HepG2 (cell line): ENCODE data around the gene GKN1. TPM values are rescaled to one million over a fixed set of nuclear protein-coding genes. Genes with fewer than 3 reads are reported as not detected.
A peak's percentile ranks its signal among the peaks of the same experiment; 100 is the strongest.

Experiments
- BORCS8-MEF2B ChIP-seq: sonication (generic); formaldehyde crosslinking; IDR thresholded peaks from 2 replicates; pipeline ENCODE4 v1.8.0; 2022; ENCODE audit warnings: mild to moderate bottlenecking, missing genetic modification reagents
- EHMT2 ChIP-seq: fragments of 200-600 bp; sonication (generic); IDR thresholded peaks from 2 replicates; pipeline ENCODE4 v1.7.0; 2017; ENCODE audit warnings: antibody characterized with exemption, low read depth, low read length, borderline replicate concordance
- ESRRA ChIP-seq: sonication (generic); formaldehyde crosslinking; IDR thresholded peaks from 2 replicates; pipeline ENCODE4 v1.5.1; 2020; ENCODE audit warnings: mild to moderate bottlenecking, low read depth, missing genetic modification reagents
- GATA4 ChIP-seq: sonication (generic); IDR thresholded peaks from 2 replicates; pipeline ENCODE4 v1.6.1; 2016; ENCODE audit warnings: antibody characterized with exemption, low read depth, borderline replicate concordance
- GPN1 ChIP-seq: sonication (generic); formaldehyde crosslinking; IDR thresholded peaks from 2 replicates; pipeline ENCODE4 v1.5.1; 2020; ENCODE audit warnings: missing genetic modification reagents, borderline replicate concordance
- LBX2 ChIP-seq: sonication (generic); formaldehyde crosslinking; IDR thresholded peaks from 2 replicates; pipeline ENCODE4 v1.5.0; 2020; ENCODE audit warnings: missing genetic modification reagents, mild to moderate bottlenecking, borderline replicate concordance
- MLX ChIP-seq: IDR thresholded peaks from 2 replicates; pipeline ENCODE4 v1.6.1; 2016
- NCOA1 ChIP-seq: sonication (generic); formaldehyde crosslinking; IDR thresholded peaks from 2 replicates; pipeline ENCODE4 v1.9.0; 2021; ENCODE audit warnings: missing genetic modification reagents
- PAWR ChIP-seq: sonication (generic); formaldehyde crosslinking; IDR thresholded peaks from 2 replicates; pipeline ENCODE4 v1.4.0; 2020; ENCODE audit warnings: missing genetic modification reagents, mild to moderate bottlenecking, borderline replicate concordance
- PREB ChIP-seq: sonication (generic); formaldehyde crosslinking; IDR thresholded peaks from 2 replicates; pipeline ENCODE4 v1.4.0; 2020; ENCODE audit warnings: missing genetic modification reagents
- RAD21 ChIP-seq: fragments of 450-650 bp; formaldehyde crosslinking; IDR thresholded peaks from 2 replicates; pipeline ENCODE4 v1.5.0; 2020; ENCODE audit warnings: mild to moderate bottlenecking
- SALL2 ChIP-seq: sonication (generic); formaldehyde crosslinking; IDR thresholded peaks from 2 replicates; pipeline ENCODE4 v1.8.1; 2023; ENCODE audit warnings: mild to moderate bottlenecking, missing genetic modification reagents, inconsistent platforms
- TEAD3 ChIP-seq: optimal IDR thresholded peaks from 2 replicates; pipeline ENCODE3; 2016; ENCODE audit warnings: borderline replicate concordance
- ZBTB2 ChIP-seq: sonication (generic); formaldehyde crosslinking; IDR thresholded peaks from 2 replicates; pipeline ENCODE4 v1.8.0; 2022; ENCODE audit warnings: low read depth, missing genetic modification reagents
- ZBTB8A ChIP-seq: sonication (generic); formaldehyde crosslinking; IDR thresholded peaks from 2 replicates; pipeline ENCODE4 v1.4.0; 2020; ENCODE audit warnings: mild to moderate bottlenecking, low read depth, missing genetic modification reagents, borderline replicate concordance
- ZNF235 ChIP-seq: sonication (generic); formaldehyde crosslinking; IDR thresholded peaks from 2 replicates; pipeline ENCODE4 v1.8.1; 2023; ENCODE audit warnings: mild to moderate bottlenecking, missing genetic modification reagents, borderline replicate concordance
- ZNF253 ChIP-seq: sonication (generic); formaldehyde crosslinking; IDR thresholded peaks from 2 replicates; pipeline ENCODE4 v1.8.0; 2022; ENCODE audit warnings: mild to moderate bottlenecking, missing genetic modification reagents, borderline replicate concordance
- ZNF512B ChIP-seq: sonication (generic); formaldehyde crosslinking; IDR thresholded peaks from 2 replicates; pipeline ENCODE4 v1.5.1; 2020; ENCODE audit warnings: missing genetic modification reagents, mild to moderate bottlenecking, borderline replicate concordance
- ZNF713 ChIP-seq: sonication (generic); formaldehyde crosslinking; IDR thresholded peaks from 2 replicates; pipeline ENCODE4 v1.4.0; 2020; ENCODE audit warnings: mild to moderate bottlenecking, missing genetic modification reagents
- ZNF747 ChIP-seq: sonication (generic); formaldehyde crosslinking; IDR thresholded peaks from 2 replicates; pipeline ENCODE4 v1.8.1; 2023; ENCODE audit warnings: missing genetic modification reagents, mild to moderate bottlenecking, borderline replicate concordance
- ZNF770 ChIP-seq: sonication (generic); formaldehyde crosslinking; IDR thresholded peaks from 2 replicates; pipeline ENCODE4 v1.5.0; 2020; ENCODE audit warnings: mild to moderate bottlenecking, missing genetic modification reagents
- polyA plus RNA-seq, 8 experiments: library from polyadenylated mRNA; depleted of rRNA in 3 of 8; stranded (reverse) in 7 of 8; unstranded in 1 of 8; fragments of >200 nt; fragmentation: Illumina TruSeq in 4 of 8; extraction: Trizol in 4 of 8; gene quantifications; 2 replicates each; pipeline versions ENCODE4 v1.2.1 to v1.2.3, GENCODE V29; 2011 to 2016; ENCODE audit warnings: low read depth in 4 of 8, missing spikeins in 1 of 8, mixed read lengths in 1 of 8; ENCODE audit not compliant: insufficient read depth in 1 of 8
- total RNA-seq, 5 experiments: library from RNA; depleted of rRNA; stranded (reverse); fragments of >200 nt; fragmentation: Illumina TruSeq; extraction: Trizol; gene quantifications; 2 replicates each; pipeline ENCODE4 v1.2.3, GENCODE V29; 2016; ENCODE audit warnings: low read depth in 1 of 5

GKN1 gene
- total and polyA plus RNA-seq, 2 of the 13 experiments (the other 11 are each of a cell fraction or from before 2014, with no cell fraction given): not detected

GRCh38 chr2:69026026-69026425 lies 51.6 kb downstream of the GKN1 start (continued):
- TF ChIP-seq ZBTB2 (CRISPR knock-in tag): no peak
- TF ChIP-seq GATA4: no peak
- peak; percentile 55; the same call in 1 of the 2 replicates for TF ChIP-seq EHMT2
- TF ChIP-seq ZNF747 (CRISPR knock-in tag): no peak
- no peak for TF ChIP-seq ZNF770 (CRISPR knock-in tag)
- peak; percentile 40 for TF ChIP-seq TEAD3 (CRISPR knock-in tag)
- no peak for TF ChIP-seq LBX2 (CRISPR knock-in tag)
- TF ChIP-seq ZNF253 (CRISPR knock-in tag): no peak
- TF ChIP-seq GPN1 (CRISPR knock-in tag): no peak
- no peak for TF ChIP-seq ZBTB8A (CRISPR knock-in tag)
- no peak for TF ChIP-seq PREB
- TF ChIP-seq RAD21 (CRISPR knock-in tag): peak; percentile 93
- TF ChIP-seq ZNF235 (CRISPR knock-in tag): no peak
- no peak for TF ChIP-seq BORCS8-MEF2B (CRISPR knock-in tag)
- no peak for TF ChIP-seq SALL2 (CRISPR knock-in tag)
- no peak for TF ChIP-seq NCOA1
- no peak for TF ChIP-seq MLX (CRISPR knock-in tag)
- TF ChIP-seq ESRRA: no peak
- no peak for TF ChIP-seq ZNF713 (CRISPR knock-in tag)
- TF ChIP-seq PAWR (CRISPR knock-in tag): no peak
- no peak for TF ChIP-seq ZNF512B (CRISPR knock-in tag)
